Astrocyte (in vitro differentiated cells and primary cell): ENCODE data around the gene TP53AIP1.

Experiments
- EZH2 ChIP-seq: IDR thresholded peaks from 2 replicates; pipeline ENCODE4 v1.6.1; 2012; ENCODE audit warnings: mild to moderate bottlenecking, low read length, inconsistent platforms; ENCODE audit not compliant: insufficient read depth
- TF ChIP-seq, protein P1 (sequence below): IDR thresholded peaks from 2 replicates; pipeline ENCODE4 v1.5.1; 2011; ENCODE audit warnings: low read depth, mild to moderate bottlenecking, inconsistent platforms, low read length, moderate library complexity; ENCODE audit not compliant: insufficient read depth

DNA sequence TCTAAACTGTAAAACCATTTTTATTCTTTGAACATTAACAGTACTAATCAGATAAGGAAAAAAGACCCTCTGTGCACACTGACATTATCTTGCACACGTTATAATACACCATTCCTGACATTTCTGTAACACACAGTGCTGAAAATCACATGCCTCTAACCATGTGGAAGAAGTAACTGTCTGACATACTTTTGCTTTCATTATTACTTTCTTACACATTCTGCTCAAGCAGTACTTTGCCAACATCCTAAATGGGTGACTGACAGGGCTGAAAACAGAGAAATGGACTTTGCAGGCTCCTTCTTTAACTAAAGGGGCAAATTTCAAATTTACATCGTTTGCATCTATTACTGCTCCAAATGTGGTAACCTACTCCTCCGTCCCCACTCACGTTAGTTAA is 22.8 kb upstream of the TP53AIP1 start:
- TF ChIP-seq EZH2, result no peak
- TF ChIP-seq, protein P1, sequence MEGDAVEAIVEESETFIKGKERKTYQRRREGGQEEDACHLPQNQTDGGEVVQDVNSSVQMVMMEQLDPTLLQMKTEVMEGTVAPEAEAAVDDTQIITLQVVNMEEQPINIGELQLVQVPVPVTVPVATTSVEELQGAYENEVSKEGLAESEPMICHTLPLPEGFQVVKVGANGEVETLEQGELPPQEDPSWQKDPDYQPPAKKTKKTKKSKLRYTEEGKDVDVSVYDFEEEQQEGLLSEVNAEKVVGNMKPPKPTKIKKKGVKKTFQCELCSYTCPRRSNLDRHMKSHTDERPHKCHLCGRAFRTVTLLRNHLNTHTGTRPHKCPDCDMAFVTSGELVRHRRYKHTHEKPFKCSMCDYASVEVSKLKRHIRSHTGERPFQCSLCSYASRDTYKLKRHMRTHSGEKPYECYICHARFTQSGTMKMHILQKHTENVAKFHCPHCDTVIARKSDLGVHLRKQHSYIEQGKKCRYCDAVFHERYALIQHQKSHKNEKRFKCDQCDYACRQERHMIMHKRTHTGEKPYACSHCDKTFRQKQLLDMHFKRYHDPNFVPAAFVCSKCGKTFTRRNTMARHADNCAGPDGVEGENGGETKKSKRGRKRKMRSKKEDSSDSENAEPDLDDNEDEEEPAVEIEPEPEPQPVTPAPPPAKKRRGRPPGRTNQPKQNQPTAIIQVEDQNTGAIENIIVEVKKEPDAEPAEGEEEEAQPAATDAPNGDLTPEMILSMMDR, result no peak
